GM12878 (cell line): ENCODE data around the gene RHPN2. TPM values are rescaled to one million over a fixed set of nuclear protein-coding genes. Genes with fewer than 3 reads are reported as not detected.

Source experiments
- ATAC-seq: fragments of 200-7000 bp; cut with Tn5 transposase; 3 replicates; pipeline ENCODE4 v1.9.1; 2020; ENCODE audit warnings: mild to moderate bottlenecking, moderate library complexity
- BruUV-seq: library from RNA; stranded (reverse); fragments of 400-500 nt; replicated peaks from 2 replicates; lab custom pipeline; 2021; lab: Mats Ljungman, UMichigan
- CTCF ChIA-PET: fragments of 300-600 bp; sonication (Branson Sonifier 250); formaldehyde crosslinking; extraction: SDS; loops from one replicate; lab custom pipeline; 2021; ENCODE audit warnings: inconsistent platforms; lab: Yijun Ruan, JAX
- POLR2A ChIA-PET: fragments of 350-600 bp; formaldehyde crosslinking; extraction: SDS; loops from one replicate; lab custom pipeline; 2021; ENCODE audit warnings: inconsistent platforms; lab: Charles Lee
- RAD21 ChIA-PET: fragments of 300-600 bp; sonication (Branson Sonifier 250); formaldehyde crosslinking; loops from one replicate; lab custom pipeline; 2023; ENCODE audit warnings: antibody characterized with exemption; ENCODE audit not compliant: unreplicated experiment; lab: Charles Lee
- SMC1A ChIA-PET: fragments of 300-600 bp; sonication (Branson Sonifier 250); formaldehyde crosslinking; loops from one replicate; lab custom pipeline; 2023; ENCODE audit not compliant: unreplicated experiment, uncharacterized antibody; lab: Charles Lee
- DNase-seq: peaks from one replicate; pipeline ENCODE4 v3.0.0-alpha.2; 2011; ENCODE audit warnings: low read depth, low spot score
- FAIRE-seq: peaks from 3 replicates; lab custom pipeline; 2011; peaks lifted over from hg19 to GRCh38; lab: Jason Lieb, UNC
- H2AFZ ChIP-seq: 2 replicates; pipeline ENCODE4 v1.6.0; 2011; ENCODE audit warnings: low read depth, low read length, control low read depth; ENCODE audit not compliant: control insufficient read depth
- H3K27ac ChIP-seq: 2 replicates; pipeline ENCODE4 v1.5.1; 2011; ENCODE audit warnings: control low read depth; ENCODE audit not compliant: control insufficient read depth, insufficient read depth
- H3K27me3 ChIP-seq, 2 experiments: replicated peaks in 1 of 2; 2 replicates each; pipeline versions ENCODE4 v1.6.0 to v1.6.1; 2011; ENCODE audit warnings: low read length in 1 of 2; ENCODE audit not compliant: control insufficient read depth in 2 of 2, insufficient read depth in 2 of 2
- H3K36me3 ChIP-seq, 2 experiments: 2 replicates each; pipeline ENCODE4 v1.5.1; 2011; ENCODE audit warnings: low read length in 1 of 2; ENCODE audit not compliant: control insufficient read depth in 2 of 2, insufficient read depth in 2 of 2
- H3K4me1 ChIP-seq: 2 replicates; pipeline ENCODE4 v1.6.1; 2011; ENCODE audit warnings: mild to moderate bottlenecking, low read length, moderate library complexity, mixed read lengths; ENCODE audit not compliant: control insufficient read depth, insufficient read depth
- H3K4me2 ChIP-seq: 2 replicates; pipeline ENCODE4 v1.6.0; 2011; ENCODE audit warnings: control low read depth; ENCODE audit not compliant: control insufficient read depth, insufficient read depth
- H3K4me3 ChIP-seq: fragments of 200-600 bp; sonication (generic); 2 replicates; pipeline ENCODE4 v1.5.1; 2016
- H3K79me2 ChIP-seq: 2 replicates; pipeline ENCODE4 v1.6.0; 2011; ENCODE audit warnings: low read length; ENCODE audit not compliant: control insufficient read depth, insufficient read depth
- H3K9ac ChIP-seq: 2 replicates; pipeline ENCODE4 v1.8.0; 2011; ENCODE audit warnings: low read length, control low read depth, mixed read lengths; ENCODE audit not compliant: control insufficient read depth, insufficient read depth
- H3K9me3 ChIP-seq: replicated peaks from 3 replicates; pipeline ENCODE4 v1.5.1; 2011; ENCODE audit warnings: mild to moderate bottlenecking, low read length; ENCODE audit not compliant: control insufficient read depth, insufficient read depth
- H4K20me1 ChIP-seq: 2 replicates; pipeline ENCODE4 v1.6.0; 2011; ENCODE audit not compliant: control insufficient read depth, insufficient read depth
- FOXK2 ChIP-seq: fragments of 450-650 bp; IDR thresholded peaks from 2 replicates; pipeline ENCODE4 v1.6.1; 2017; ENCODE audit warnings: mild to moderate bottlenecking, moderate library complexity
- HCFC1 ChIP-seq: fragments of 150-350 bp; IDR thresholded peaks from 2 replicates; pipeline ENCODE4 v1.6.1; 2014; ENCODE audit warnings: low read length
- IRF3 ChIP-seq: fragments of 450-650 bp; IDR thresholded peaks from 2 replicates; pipeline ENCODE4 v1.6.1; 2014; ENCODE audit warnings: mild to moderate bottlenecking
- MYC ChIP-seq: IDR thresholded peaks from 2 replicates; pipeline ENCODE4 v1.6.1; 2011; ENCODE audit warnings: mild to moderate bottlenecking, low read length, moderate library complexity, inconsistent platforms; ENCODE audit not compliant: insufficient read depth, insufficient replicate concordance, insufficient read length, severe bottlenecking
- NBN ChIP-seq: fragments of 450-650 bp; IDR thresholded peaks from 2 replicates; pipeline ENCODE4 v1.6.1; 2016
- POLR2AphosphoS2 ChIP-seq: IDR thresholded peaks from 2 replicates; pipeline ENCODE4 v1.6.1; 2011; ENCODE audit warnings: low read depth, mild to moderate bottlenecking, low read length, improper control_type of control experiment, moderate library complexity
- POLR2AphosphoS5 ChIP-seq: IDR thresholded peaks from 2 replicates; pipeline ENCODE4 v1.6.1; 2011; ENCODE audit warnings: mild to moderate bottlenecking, low read length, inconsistent platforms
- RAD21 ChIP-seq: IDR thresholded peaks from 2 replicates; pipeline ENCODE4 v1.6.1; 2011; ENCODE audit warnings: mild to moderate bottlenecking, low read depth, low read length, moderate library complexity; ENCODE audit not compliant: insufficient read depth
- SP1 ChIP-seq: IDR thresholded peaks from one replicate; pipeline ENCODE4 v1.6.1; 2011; ENCODE audit warnings: low read depth, low read length
- SUPT20H ChIP-seq: IDR thresholded peaks from 2 replicates; pipeline ENCODE4 v1.6.1; 2011; ENCODE audit warnings: low read depth, mild to moderate bottlenecking, low read length, moderate library complexity, borderline replicate concordance; ENCODE audit not compliant: control insufficient read depth
- WRNIP1 ChIP-seq: IDR thresholded peaks from 2 replicates; pipeline ENCODE4 v1.6.1; 2011; ENCODE audit warnings: low read depth, low read length, improper control_type of control experiment, borderline replicate concordance
- ZBTB40 ChIP-seq: fragments of 450-650 bp; IDR thresholded peaks from 2 replicates; pipeline ENCODE4 v1.6.1; 2016; ENCODE audit warnings: mild to moderate bottlenecking, moderate library complexity, borderline replicate concordance
- ZNF622 ChIP-seq: fragments of 450-650 bp; IDR thresholded peaks from 2 replicates; pipeline ENCODE4 v1.6.1; 2017; ENCODE audit warnings: mild to moderate bottlenecking, inconsistent platforms
- WGBS: methylation state at CpG from one replicate; pipeline ENCODE4 v1.1.6; 2016; ENCODE audit warnings: low lambda C conversion rate; ENCODE audit not compliant: insufficient replicate concordance, insufficient coverage; ENCODE audit errors: missing lambda C conversion rate; 5-methylcytosine and 5-hydroxymethylcytosine counted together
- in situ Hi-C: fragments of 300-500 bp; cut with MboI; formaldehyde crosslinking; loops from 9 replicates; pipeline ENCODE4 v1.14.3; 2018; ENCODE audit warnings: mixed read lengths
- intact Hi-C: fragments of 100-400 bp; cut with micrococcal nuclease; formaldehyde crosslinking; loops from one replicate; pipeline ENCODE4 v1.14.2; 2022; ENCODE audit not compliant: unreplicated experiment
- polyA plus RNA-seq, 11 experiments: library from polyadenylated mRNA; depleted of rRNA in 4 of 11; unstranded in 6 of 11; stranded (reverse) in 5 of 11; fragments of >200 nt; fragmentation: Nextera tagmentation in 4 of 11; fragmentation: Illumina TruSeq in 1 of 11; extraction: Ambion mirVana in 4 of 11; extraction: Trizol in 1 of 11; gene quantifications; 1 replicate in 1 of 11; 2 replicates in 10 of 11; pipeline versions ENCODE4 v1.2.1 to v1.2.3, GENCODE V29; 2011 to 2016; ENCODE audit warnings: inconsistent platforms in 2 of 11, missing spikeins in 2 of 11, low read depth in 1 of 11
- total RNA-seq, 4 experiments: library from RNA; depleted of rRNA in 3 of 4; stranded (reverse); fragments of >200 nt in 3 of 4; fragmentation: Illumina TruSeq in 1 of 4; extraction: Trizol in 1 of 4; gene quantifications; 2 replicates each; pipeline versions ENCODE4 v1.2.1 to v1.2.3, GENCODE V29; 2013 to 2021

Gene RHPN2
- total and polyA plus RNA-seq, 10 of the 15 experiments (the other 5 are each of a cell fraction or from before 2014, with no cell fraction given): 0.71 to 7.4 (median 3.7) TPM

GRCh38 chr19:32977280-32977679 is 87.4 kb downstream of the RHPN2 start:
- H3K27me3 ChIP-seq: no peaks in the 10 kb centered on the region
- WGBS: 98% methylated on average over 7 of the region's 7 CpGs
- ChIA-PET CTCF (interaction anchor here (1.4 to 2.3 kb wide), 3 partner anchors 148 to 287 kb away, joined by 4 to 9 read pairs (median 5); no protein-coding TSS in a partner anchor), POLR2A (no interaction called here), SMC1A (no interaction called here), RAD21 (no interaction called here)
- H3K9ac ChIP-seq: no peak overlapping the region
- H3K9me3 ChIP-seq: no peaks in the 10 kb centered on the region
- no peaks in the 10 kb centered on the region for H3K4me1 ChIP-seq
- no peak for FAIRE-seq
- no peak for ATAC-seq
- no peak overlapping the region for H2AFZ ChIP-seq
- no peak for DNase-seq
- H3K4me3 ChIP-seq: no peak overlapping the region
- H3K36me3 ChIP-seq: peaks cover 0 to 12% of the 10 kb centered on the region in 2 experiments; a peak in 2 of 4 replicates
- H4K20me1 ChIP-seq: no peaks in the 10 kb centered on the region
- no peak for TF ChIP-seq SP1
- no peak for TF ChIP-seq NBN
- TF ChIP-seq SUPT20H: no peak
- no peak for TF ChIP-seq FOXK2
- TF ChIP-seq MYC: no peak
- no peak for TF ChIP-seq ZNF622
- TF ChIP-seq POLR2AphosphoS5: no peak
- TF ChIP-seq ZBTB40: no peak
- TF ChIP-seq WRNIP1: no peak
- no peak for TF ChIP-seq IRF3
- TF ChIP-seq POLR2AphosphoS2: no peak
- no peak for TF ChIP-seq HCFC1
- TF ChIP-seq RAD21: no peak
- peaks cover 2% of the 10 kb centered on the region; the same call in 1 of the 2 replicates for H3K79me2 ChIP-seq
- no TSS peak for BruUV-seq
- in situ Hi-C loops: loop anchor here (5.0 kb wide), 1 partner anchor 140 kb away; no protein-coding TSS in a partner anchor
- H3K27ac ChIP-seq: no peak overlapping the region
- H3K4me2 ChIP-seq: no peak overlapping the region
- intact Hi-C loops: loop anchor here (10.0 kb wide), 1 partner anchor 392 kb away; the partner anchor contains the start of gene PDCD5
